ENCODE measurements around the gene PGM3.

The PGM3 gene

GRCh38 chr6:83198486-83199172 is 5.6 kb upstream of the PGM3 start:
- TF ChIP-seq, protein P1, sequence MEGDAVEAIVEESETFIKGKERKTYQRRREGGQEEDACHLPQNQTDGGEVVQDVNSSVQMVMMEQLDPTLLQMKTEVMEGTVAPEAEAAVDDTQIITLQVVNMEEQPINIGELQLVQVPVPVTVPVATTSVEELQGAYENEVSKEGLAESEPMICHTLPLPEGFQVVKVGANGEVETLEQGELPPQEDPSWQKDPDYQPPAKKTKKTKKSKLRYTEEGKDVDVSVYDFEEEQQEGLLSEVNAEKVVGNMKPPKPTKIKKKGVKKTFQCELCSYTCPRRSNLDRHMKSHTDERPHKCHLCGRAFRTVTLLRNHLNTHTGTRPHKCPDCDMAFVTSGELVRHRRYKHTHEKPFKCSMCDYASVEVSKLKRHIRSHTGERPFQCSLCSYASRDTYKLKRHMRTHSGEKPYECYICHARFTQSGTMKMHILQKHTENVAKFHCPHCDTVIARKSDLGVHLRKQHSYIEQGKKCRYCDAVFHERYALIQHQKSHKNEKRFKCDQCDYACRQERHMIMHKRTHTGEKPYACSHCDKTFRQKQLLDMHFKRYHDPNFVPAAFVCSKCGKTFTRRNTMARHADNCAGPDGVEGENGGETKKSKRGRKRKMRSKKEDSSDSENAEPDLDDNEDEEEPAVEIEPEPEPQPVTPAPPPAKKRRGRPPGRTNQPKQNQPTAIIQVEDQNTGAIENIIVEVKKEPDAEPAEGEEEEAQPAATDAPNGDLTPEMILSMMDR (IDR thresholded peaks at IDR 0.05; ENCODE audit: borderline replicate concordance, insufficient read depth, low read depth, low read length): no peak

GRCh38 chr6:83193747-83194566 is 892 bp upstream of the PGM3 start:
- H3K4me3 ChIP-seq (ENCODE audit: low read depth, low read length): peak overlapping the region; percentile 96

More at GRCh38 chr6:83198486-83199172, 5.6 kb upstream of the PGM3 start:
- H3K4me3 ChIP-seq (ENCODE audit: low read depth, low read length): no peak overlapping the region

DNA sequence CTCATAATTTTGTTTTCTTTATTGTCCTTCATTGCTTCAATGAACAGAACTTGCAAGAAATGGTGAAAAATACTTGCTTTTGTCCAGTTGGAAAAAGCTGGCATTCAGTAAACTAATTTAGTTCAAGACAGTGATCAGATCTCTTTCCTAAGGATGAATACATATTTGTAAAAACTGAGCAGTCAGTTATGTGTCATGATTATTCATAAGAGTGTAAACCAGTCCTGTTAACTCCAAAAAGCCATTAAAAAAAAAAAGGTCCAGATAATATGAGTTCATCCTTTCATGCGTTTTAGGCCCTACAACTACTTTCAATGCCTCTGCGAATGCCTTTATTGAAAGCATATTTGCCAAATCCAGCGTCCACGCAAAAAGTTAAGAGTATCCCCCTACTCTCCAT is 609 bp downstream of the PGM3 start:
- peak overlapping the region; percentile 96 for H3K4me3 ChIP-seq (ENCODE audit: low read depth, low read length)
- TF ChIP-seq, protein P1 (IDR thresholded peaks at IDR 0.05; ENCODE audit: borderline replicate concordance, insufficient read depth, low read depth, low read length): no peak

More at GRCh38 chr6:83193747-83194566, 892 bp upstream of the PGM3 start:
- TF ChIP-seq, protein P1 (IDR thresholded peaks at IDR 0.05; ENCODE audit: borderline replicate concordance, insufficient read depth, low read depth, low read length): no peak

DNA sequence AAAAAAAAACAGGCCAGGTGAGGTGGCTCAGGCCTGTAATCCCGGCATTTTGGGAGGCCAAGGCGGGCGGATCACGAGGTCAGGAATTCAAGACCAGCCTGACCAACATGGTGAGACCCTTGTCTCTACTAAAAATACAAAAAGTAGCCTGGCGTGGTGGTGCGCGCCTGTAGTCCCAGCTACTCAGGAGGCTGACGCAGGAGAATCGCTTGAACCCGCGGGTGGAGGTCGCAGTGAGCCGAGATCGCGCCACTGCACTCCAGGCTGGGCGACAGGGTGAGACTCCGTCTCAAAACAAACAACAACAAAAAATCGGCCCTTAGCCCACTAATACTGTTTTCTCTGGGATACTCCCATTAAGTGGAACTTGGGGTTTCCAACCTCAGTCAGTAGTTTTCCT is 1.1 kb downstream of the PGM3 start:
- peak overlapping the region; percentile 96 for H3K4me3 ChIP-seq (ENCODE audit: low read depth, low read length)

DNA sequence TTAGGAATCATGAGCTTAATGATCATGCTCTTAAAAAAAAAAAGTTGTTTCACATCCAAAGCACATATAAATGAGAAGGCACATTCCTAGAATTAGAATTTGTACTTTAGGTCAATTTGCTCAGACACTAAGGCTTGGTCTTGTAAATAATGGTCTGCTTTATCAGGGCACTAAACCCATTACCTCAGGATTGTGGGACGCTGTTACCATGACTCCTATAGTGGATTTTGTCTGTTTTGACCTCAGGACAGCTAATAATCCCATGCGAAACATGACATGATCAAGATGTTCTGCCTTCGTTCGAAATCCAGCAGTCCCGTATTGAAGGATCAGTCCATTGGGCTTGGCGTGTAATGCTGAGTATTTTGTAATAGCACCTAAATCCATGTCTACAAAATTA is 2.4 kb downstream of the PGM3 start:
- TF ChIP-seq, protein P1 (IDR thresholded peaks at IDR 0.05; ENCODE audit: borderline replicate concordance, insufficient read depth, low read depth, low read length): no peak
- H3K4me3 ChIP-seq (ENCODE audit: low read depth, low read length): no peak overlapping the region

- H3K4me3 ChIP-seq (ENCODE audit: low read depth, low read length): no peak overlapping the region
- TF ChIP-seq, protein P1 (IDR thresholded peaks at IDR 0.05; ENCODE audit: borderline replicate concordance, insufficient read depth, low read depth, low read length): no peak
Measured at GRCh38 chr6:83188501-83188900, 4.6 kb downstream of the PGM3 start.

DNA sequence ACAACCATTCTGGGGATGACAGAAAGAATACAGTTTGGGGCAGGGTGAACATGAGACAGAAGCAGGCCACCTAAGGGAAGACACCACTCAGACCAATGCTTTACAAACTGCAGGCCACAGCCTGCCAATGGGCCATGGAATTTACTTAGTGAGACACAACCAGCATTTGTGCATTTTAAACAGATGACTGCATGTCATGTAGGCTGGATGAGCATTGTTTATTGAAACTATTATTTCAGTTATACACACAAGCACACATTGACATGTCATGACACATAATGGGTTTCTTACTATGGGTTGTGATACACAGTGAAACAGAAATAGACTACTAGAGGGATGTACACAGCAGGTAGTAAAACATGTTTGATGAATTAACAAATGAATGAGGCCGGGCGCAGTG is 8.0 kb downstream of the PGM3 start:
- no peak overlapping the region for H3K4me3 ChIP-seq (ENCODE audit: low read depth, low read length)
- TF ChIP-seq, protein P1 (IDR thresholded peaks at IDR 0.05; ENCODE audit: borderline replicate concordance, insufficient read depth, low read depth, low read length): no peak
